GM12891 (cell line): ENCODE measurements around the gene NETO2.

Source experiments
- PAX5 ChIP-seq: IDR thresholded peaks from 2 replicates; pipeline ENCODE4 v1.6.1; 2011; ENCODE audit warnings: low read length, moderate library complexity, mild to moderate bottlenecking; ENCODE audit not compliant: insufficient read depth, severe bottlenecking
- POLR2A ChIP-seq: IDR thresholded peaks from 2 replicates; pipeline ENCODE4 v1.6.1; 2011; ENCODE audit warnings: low read depth, low read length, control low read depth
- POLR2AphosphoS5 ChIP-seq: IDR thresholded peaks from 2 replicates; pipeline ENCODE4 v1.6.1; 2011; ENCODE audit warnings: low read depth, low read length, control low read depth
- POU2F2 ChIP-seq: IDR thresholded peaks from 2 replicates; pipeline ENCODE4 v1.6.1; 2011; ENCODE audit warnings: low read depth, mild to moderate bottlenecking, control low read depth, low read length, moderate library complexity
- TAF1 ChIP-seq: IDR thresholded peaks from 2 replicates; pipeline ENCODE4 v1.6.1; 2011; ENCODE audit warnings: low read depth, low read length, control low read depth

DNA sequence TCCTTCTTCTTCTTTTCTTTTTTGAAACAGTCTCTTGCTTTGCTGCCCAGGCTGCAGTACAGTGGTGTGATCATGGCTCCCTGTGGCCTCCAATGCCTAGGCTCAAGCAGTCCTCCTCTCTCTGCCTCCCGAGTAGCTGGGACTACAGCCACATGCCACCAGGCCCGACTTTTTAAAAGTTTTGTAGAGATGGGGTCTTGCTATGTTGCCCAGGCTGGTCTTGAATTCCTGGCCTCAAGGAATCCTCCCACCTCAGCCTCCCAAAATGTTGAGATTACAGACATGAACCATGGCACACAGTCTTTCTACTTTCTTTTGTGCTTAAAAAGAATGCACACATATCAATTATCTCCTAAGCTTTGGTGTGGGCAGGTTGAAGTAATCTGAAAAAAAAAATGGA lies 109.3 kb downstream of the NETO2 start:
- TF ChIP-seq POLR2A (no peak), POLR2AphosphoS5 (no peak), TAF1 (no peak), POU2F2 (no peak), PAX5 (no peak)
